DOHH2 (cell line): ENCODE measurements around the gene ITGA4.

Experiments used
- EZH2phosphoT487 ChIP-seq: fragments of 200-600 bp; sonication (generic); IDR thresholded peaks from 2 replicates; pipeline ENCODE4 v1.6.1; 2017; ENCODE audit warnings: borderline replicate concordance, mild to moderate bottlenecking, antibody characterized with exemption, low read length, moderate library complexity, mixed read lengths
- TF ChIP-seq, protein P1 (sequence below): fragments of 200-600 bp; sonication (generic); IDR thresholded peaks from one replicate; pipeline ENCODE4 v1.5.1; 2014; ENCODE audit warnings: antibody characterized with exemption, mild to moderate bottlenecking, low read depth, low read length; ENCODE audit not compliant: poor library complexity, severe bottlenecking

GRCh38 chr2:181585732-181586131, 128.5 kb downstream of the ITGA4 start:
- no peak for TF ChIP-seq EZH2phosphoT487
- TF ChIP-seq, protein P1, sequence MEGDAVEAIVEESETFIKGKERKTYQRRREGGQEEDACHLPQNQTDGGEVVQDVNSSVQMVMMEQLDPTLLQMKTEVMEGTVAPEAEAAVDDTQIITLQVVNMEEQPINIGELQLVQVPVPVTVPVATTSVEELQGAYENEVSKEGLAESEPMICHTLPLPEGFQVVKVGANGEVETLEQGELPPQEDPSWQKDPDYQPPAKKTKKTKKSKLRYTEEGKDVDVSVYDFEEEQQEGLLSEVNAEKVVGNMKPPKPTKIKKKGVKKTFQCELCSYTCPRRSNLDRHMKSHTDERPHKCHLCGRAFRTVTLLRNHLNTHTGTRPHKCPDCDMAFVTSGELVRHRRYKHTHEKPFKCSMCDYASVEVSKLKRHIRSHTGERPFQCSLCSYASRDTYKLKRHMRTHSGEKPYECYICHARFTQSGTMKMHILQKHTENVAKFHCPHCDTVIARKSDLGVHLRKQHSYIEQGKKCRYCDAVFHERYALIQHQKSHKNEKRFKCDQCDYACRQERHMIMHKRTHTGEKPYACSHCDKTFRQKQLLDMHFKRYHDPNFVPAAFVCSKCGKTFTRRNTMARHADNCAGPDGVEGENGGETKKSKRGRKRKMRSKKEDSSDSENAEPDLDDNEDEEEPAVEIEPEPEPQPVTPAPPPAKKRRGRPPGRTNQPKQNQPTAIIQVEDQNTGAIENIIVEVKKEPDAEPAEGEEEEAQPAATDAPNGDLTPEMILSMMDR: no peak
